Measurements from ENCODE around the gene NAV2.

The NAV2 gene

DNA sequence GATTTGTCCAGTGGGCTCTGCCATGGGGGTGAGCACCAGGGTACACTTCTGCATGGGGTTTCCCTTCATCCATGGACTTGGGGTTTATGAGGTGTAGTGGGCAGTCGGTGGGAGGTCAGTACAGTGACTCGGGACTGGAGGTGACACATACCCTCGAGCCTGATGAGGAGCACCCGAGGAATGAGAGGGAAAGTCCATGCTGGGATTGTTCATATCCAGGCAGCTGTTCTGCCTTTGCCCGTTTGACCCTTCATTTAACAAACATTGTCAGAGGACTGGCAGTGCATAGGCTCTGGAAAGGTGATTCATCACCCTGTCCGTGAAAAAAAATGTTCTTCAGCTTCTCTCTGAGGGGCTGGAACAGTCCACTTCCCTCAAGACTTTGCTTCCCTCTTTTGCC lies 2.7 kb downstream of the NAV2 start:
- DNase-seq: no peak

DNA sequence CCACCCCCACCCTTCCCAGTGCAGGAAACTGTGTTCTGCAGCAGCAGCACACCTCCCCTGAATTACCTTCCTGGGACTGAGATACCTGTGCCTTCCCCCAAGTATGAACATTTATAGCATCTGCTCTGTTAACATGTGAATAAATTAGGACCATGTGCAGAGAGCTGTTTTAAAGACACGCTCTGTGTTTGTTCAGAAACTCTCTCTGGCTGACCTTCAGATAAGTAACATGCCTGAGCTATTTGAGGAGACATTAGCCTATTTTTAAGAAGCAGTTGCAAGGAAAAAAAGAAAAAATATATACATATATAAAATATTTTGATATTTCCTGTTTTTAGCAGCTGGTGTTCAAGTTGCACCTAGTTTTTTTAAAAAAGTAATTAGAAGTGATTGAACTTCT lies 5.4 kb downstream of the NAV2 start:
- DNase-seq: no peak

DNA sequence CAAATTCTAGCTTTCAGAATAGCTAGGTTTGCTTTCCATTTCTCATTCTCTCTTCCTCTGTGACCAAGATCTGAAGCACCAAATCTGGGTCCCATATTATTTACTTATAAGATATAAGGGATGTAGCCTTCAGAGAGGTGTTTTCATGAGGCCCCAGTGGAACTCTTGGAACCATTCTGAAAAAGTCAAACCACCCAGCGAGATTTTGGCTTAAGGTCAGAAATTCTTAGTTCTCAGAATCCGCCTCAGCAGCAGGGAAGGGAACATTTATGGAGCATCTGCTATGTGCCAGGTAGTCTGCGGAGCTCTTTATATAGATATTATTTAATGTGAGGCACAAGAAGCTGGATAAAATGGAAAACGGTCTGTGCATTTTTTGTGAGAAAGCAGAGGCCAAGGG lies 6.3 kb downstream of the NAV2 start:
- no peak for DNase-seq

DNA sequence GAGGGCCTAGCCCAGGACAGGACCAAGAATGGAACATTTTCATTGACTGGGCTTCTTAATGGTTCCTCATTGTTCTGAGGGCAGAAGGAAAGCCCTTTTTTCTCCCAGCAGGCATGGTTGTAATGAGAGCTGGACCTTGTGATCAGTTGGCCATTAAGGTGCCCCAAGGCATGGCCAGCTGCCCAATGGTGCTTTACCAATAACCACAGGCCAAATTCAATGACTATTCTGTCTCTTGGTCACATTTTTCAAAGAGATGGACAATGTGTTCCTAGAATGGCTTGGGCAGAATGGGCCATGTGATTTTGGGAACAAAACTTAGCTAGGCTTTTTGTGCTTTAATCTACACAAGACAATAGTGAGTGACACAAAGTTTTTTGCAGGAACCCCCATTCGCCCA lies 7.3 kb downstream of the NAV2 start:
- DNase-seq: no peak

DNA sequence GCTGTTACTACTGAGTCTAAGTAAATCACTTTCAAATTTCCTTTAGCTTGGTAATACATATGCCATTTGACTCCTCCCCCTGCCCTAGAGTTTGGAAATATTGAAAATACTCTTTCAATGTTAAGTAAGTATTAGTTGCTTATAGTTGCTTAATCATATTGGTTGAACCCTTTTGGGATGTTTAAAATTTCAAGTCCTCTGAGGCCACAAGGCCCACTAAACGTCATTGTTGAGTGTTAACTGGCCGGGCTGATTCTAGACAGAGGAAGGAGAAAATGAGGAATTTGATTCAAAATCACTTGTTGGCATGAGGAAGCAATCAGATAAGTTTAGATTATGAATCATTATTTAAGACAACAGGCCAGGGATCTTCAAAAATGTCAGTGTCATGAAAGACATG lies 8.5 kb downstream of the NAV2 start:
- no peak for DNase-seq

DNA sequence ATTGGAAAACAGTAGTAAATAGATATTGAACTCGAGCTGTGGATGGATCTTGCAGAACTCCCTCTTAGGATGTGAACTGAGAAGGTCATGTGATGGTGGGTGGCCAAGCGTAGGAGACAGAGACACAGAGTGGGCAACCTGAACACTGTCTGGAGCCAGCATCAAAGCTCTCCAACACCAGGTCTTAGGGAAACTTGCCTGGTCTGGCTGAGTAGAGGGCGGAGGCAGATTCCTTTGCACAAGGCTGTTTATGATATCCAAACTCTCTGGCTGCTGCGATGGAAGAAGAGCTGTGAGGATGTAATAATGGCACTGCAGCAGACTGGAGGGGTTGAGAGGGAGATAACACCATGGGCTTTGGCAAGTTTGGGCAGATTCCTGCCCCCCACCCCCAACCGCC lies 10.1 kb downstream of the NAV2 start:
- no peak for DNase-seq

DNA sequence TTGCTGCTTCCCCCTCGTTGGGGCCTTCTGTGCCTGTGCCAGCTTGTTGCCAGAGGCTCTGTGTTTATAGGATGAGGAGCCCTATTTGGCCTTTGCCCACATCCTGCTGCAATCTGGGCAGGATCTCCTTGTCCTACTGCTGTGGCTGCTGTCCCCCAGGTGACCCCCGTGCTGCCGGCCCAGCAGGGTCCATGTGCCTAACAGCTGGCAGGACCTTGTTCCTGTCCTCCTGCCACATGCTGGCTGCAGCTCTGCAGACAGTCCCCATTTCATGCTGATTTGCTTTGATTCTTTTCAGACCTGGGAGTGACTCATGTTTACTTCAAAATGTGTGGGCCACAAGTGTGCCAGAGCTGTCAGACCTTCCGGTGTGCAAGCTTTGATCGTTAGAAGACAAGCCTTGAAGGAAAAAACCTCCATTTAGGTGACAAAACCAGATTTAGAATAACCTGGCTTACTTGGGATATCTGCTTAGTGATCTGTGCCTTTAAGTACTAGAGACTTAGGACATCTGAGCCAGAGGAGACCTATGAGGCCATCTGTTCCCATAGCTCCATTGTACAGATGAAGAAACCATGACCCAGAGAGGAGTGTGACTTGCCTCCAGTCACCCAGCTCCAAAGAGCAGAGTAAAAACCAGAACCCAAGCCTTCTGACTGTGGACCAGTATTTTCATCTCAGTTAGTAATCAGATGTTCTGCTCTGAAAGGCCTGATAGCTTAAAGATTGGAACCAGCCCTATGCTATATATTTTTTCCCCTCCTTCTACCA lies 11.1 kb downstream of the NAV2 start:
- no peak for DNase-seq

DNA sequence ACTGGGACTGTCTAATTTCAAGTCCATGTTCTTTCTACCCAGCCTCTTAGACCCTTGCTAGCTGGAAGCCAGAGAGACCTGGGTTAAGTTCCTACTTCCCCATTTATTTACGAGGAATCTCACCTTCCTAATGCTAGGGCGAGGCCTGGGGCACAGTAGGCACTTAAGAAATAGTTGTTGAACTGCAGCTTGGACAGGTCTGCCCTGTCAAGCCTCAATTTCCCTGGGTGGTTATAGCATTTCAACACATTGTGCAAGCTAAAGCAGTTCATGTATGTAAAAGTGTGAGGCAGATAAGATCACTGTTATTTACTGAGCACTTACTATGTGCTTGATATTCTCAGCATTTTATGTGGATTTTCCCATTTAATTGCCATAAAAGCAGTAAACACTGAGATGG lies 12.1 kb downstream of the NAV2 start:
- DNase-seq: no peak

DNA sequence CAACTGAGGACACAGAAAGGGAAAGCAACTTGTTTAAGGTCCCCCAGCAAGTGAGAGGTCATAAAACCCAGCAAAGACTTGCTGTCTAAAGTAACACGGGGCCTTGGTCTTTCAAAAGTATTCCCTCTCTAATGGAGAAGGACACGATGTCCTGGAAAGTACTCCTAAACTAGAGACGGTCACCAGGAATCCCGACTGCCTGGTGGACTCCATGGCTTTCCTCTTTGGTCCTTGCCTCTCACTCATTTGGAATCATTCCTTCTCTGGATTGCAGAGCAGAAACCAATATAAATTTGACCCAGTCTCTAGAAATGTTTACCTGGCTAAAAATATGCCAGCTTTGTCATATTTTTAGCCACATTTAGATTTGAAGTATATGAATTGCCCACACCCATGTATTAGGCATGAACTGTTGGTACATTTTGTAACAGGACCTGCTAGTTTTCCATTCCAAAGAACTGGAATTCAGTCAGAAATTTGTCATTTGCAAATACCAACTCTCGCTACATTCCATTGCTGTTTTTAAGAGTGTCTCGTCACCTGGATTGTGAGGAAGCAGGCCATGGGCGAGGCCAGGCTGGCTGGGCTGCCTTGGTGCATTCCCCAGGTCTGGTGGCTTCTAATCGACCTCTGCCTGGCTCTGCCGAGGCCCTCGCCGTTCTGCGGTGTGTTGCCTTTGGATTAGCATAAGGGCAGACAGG lies 12.9 kb downstream of the NAV2 start:
- no peak for DNase-seq

DNA sequence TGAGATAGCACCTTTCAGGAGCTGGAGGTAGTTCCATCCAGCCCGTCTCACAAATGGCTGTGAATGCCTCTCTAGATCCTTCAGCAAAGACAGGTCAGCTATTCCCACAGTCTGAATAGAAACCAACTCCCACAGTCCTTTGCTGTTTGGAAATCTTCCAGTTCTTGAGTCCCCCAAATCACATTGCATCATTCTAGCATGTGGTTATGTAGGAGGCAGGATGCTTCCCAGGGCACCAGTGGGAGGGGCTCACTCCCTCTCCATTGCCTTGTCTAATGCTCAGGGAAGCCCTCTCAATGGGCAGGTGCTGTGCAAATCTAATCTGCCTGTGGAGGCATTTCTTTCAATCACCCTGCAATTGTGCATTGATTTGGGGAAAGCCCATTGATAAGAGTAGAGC lies 14.6 kb downstream of the NAV2 start:
- no peak for DNase-seq

DNA sequence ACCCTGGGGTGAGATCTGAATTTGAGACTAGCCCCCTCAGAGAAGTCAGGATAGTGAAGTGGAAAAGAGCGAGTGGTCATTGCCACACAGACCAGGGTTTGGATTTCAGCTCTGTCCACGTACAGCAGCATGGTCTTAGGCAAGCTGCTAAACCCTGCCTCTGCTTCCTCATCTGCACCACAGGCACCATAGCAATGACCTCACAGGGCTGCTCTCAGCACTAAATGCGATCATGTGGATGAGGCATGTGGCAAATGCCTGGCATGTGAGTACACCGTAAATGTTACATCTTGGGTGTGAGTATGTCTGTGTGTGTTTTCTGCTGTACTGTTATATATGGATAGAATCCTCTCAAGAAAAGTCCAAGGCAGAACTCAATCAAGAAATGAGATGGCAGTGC lies 15.8 kb downstream of the NAV2 start:
- DNase-seq: no peak

DNA sequence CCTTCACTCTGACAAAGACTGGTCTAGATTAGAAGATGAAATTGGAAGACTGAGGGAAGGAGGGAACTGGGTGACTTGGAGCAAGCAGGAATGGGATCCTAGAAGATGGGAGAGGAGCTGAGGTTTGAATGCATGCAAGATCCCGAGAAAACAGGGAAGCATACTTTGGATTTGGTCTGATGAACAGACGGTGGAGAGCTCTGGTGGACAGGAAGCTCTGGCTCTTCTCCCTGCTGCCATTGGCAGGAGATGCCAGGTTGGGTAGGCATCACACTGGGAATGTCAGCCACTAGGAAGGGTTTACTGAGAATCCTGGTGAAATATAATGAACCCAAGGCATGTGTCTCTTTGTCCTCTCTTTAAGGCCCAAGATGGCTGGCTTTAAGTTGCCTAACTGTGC lies 16.5 kb downstream of the NAV2 start:
- DNase-seq: no peak

DNA sequence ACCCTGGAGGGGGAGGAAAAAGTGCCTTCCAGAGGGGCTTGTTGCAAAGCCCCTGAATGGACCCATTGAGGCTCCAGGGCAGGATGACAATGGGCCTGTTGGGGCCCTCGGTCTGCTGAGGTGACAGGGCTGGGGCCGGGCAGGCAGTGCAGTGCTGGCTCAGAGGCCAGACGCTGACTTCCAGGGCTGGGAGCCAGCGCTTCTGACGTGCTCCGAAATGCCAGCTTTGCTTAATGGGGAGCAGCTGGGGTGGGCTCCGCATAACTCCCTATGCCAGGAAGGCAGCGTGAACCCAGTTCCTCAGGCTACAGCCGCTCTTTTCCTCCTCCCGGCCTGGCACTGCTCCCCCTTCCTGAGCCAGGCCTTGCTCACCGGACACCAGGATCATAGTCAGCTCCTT lies 17.7 kb downstream of the NAV2 start:
- DNase-seq: no peak

DNA sequence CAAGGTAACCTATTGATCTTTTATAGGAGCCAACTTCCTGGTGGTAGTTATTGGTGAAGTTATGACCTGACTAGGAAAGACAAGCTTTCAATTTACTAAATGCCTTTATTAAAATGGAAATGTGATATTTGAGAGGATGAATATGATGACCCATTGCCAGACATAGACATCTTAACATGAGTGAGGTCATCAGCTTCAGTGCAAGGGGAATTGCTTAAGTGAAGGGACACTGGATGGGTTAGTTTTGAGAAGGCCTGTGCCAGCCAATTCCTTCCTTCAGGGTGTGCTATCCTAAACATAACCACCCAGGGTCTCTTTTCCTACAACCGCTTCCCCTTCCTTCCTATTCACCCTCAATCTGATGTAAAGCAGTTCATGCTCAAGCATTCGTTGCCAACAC lies 21.5 kb downstream of the NAV2 start:
- DNase-seq: no peak

DNA sequence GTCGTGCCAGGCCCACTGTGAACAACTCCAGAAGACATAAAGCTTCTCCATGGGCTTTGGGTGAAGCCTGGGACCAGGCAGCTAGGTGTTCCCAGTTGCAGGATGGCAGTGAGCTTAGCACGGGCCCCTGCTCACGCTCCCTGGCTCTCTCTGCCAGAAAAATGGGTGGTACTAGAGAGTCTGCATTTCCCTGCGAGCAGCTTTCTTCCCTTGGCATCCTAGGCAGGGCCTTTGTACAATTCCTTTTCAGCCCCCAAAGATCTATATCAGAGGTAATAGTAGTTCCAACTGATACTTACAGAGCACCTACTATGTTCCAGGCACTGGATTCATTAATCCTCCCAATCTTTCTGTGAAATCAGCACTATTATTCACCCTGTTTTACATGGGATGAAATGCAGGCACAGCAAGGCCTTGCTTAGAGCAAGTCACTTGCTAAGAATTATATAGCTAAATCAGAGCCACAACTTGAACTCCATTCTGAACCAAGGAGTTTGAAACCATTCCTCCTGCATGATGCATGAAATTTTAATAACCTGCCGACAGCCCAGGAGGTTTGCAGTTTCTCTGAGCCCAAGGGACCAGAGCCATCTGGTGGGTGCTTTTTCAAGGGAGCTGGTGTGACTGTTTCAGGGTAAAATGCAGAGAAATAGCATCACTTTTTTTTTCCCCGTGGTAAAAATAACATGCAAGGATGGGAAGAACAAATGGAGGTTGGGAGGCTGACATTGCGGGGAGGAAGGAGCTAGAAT lies 22.7 kb downstream of the NAV2 start:
- DNase-seq: no peak

DNA sequence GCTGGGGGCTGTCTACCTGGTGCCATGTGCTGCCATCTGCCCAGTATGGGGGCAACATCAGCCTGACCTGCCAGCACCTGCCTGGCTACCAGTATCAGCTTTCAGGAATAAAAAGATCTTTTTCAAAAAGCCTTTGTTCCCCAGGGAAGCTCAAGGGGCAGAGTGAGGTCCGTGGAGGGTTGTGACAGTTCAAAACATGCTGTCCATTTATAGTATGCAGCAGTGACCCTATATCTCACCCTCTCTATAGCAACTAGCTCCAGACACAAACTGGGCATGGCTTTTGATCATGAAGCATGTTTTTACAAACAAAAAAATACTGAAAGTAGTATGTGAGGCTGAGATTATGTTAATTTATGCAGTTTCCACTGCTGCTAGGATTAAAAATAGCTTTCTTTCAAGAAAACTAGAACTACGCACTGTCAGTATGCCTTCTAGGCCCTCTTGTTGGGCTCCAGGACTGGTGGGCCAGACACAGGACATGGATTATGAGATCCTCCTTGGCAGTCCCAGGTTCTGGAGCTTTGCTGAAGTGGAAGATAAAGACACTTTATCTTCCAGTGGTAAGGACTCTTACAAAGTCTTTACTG lies 23.4 kb downstream of the NAV2 start:
- DNase-seq: no peak

DNA sequence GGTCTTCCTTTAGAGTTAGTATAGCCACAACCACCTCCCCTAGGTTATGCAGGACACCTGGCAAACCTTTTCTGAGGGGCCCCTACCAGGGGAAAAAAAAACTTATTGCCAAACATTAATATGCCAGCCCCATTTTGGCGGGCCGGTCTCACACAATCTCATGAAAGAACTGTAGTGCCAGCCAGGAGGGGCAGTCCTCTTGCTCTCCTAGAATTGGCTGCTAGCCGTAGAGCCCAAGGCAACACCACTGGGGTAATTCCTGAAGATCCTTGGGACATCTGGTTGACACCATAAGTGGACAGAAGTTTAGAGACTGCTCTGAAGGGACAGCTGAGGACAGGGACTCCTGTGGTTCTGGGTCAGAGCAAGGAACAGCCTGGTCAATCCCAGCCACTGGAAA lies 24.2 kb downstream of the NAV2 start:
- DNase-seq: no peak

DNA sequence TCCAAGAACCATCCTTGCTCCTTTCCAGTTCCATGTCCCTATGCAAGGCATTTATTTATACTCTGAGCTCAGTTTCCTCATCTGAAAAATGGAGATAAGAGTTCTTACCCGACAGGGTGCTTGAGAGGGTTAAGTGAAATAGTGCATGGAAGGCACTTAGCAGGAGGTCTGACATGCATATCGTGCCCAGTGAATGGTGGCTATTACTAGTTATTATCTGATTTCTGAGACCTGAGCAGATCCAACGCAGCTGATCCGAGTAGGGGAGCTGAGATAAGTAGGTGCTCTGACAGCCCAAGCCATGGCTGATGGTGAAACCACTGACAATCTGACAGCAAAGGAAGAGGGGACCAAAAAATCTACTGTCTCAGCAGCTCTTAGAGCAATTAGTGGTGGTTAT lies 24.9 kb downstream of the NAV2 start:
- DNase-seq: no peak

DNA sequence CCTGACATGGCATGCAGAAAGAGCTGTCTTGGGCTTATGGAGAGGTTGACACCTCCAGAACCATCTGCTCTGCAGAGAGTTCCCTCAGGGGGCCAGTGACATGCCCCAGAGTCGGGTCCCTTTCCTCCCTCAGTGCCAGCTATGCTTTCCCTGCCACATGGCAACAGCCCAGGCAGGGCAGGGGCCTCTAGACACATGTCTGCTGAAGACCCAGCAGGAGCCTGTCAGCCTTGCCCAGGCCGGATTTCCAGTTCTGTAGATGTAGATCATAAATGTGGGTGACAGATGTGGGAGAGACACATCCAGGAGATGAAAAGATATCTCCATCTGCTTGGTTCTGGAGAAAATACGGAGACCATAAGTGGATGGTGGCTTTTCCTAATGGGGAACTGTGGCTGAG lies 25.5 kb downstream of the NAV2 start:
- DNase-seq: no peak

DNA sequence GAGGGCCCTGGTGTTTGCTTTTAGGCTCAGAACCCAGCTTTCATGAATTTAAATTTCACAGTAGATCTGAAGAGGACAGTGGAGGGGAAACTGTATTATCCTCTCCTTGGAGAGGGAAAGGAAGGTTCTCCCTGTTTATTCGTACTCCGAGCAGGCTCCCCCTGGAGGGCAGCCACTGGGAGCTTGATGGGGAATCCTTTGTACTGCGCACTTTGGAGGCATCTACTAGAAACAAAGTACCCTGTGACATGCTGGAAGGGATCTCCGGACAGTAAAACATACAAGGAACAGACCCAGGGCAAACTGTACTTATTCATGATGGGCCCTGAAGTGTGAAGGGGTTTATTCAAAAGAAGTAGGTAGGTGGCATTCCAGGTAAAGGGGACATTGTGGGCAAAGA lies 27.2 kb downstream of the NAV2 start:
- DNase-seq: peak in 1 of 2 experiments; percentile 15

DNA sequence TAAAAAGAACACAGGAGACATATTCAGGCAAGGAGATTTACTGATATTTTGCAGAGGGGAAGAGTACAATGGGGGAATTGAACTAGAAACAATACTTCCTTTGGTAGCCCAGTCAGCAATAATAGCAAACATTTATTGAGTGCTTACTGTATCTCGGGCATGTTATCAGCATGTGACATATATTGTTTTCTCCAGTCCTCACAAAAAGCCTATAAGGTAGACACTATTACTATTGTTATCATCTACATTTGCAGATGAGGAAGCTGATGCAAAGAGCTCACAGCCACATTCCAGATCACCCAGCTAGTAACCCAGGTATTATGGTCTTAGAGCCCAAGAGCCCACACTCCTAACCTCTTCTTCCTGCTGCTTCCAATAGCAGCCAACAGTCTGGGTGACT lies 27.9 kb downstream of the NAV2 start:
- DNase-seq: no peak

DNA sequence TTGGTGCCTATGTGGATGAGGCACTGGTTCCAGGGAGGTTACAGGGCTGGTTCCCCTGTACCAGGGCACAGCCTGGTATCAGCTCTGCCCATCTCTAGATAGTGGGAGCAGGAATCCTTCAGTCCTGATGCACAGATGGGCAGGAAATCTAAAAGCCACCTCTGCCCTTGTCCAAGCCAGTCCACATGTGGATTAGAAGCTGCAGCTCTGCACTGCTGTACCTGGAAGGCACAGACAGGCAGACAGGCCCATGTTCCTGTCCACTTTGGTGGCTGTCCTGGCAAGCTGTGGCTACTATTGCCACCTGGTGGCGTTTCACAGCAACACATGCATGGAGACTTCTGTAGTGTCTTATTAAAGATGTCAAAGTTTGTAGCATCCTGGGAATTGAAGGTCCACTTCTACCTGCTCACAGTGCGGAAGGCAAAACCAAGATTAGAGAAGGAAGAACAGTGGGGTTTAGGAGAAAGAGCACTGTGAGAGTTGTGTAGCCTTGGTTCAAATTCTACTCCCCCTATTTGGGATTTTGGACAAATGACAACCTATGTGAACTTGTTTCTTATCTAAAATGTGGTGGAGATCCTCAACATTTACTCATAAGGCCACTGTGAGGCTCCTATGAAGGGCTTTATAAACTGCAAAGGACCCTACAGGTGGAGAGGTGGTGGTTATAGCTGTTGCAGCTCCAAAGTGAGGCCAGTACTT lies 30.1 kb downstream of the NAV2 start:
- DNase-seq: peak; percentile 52 to 70

DNA sequence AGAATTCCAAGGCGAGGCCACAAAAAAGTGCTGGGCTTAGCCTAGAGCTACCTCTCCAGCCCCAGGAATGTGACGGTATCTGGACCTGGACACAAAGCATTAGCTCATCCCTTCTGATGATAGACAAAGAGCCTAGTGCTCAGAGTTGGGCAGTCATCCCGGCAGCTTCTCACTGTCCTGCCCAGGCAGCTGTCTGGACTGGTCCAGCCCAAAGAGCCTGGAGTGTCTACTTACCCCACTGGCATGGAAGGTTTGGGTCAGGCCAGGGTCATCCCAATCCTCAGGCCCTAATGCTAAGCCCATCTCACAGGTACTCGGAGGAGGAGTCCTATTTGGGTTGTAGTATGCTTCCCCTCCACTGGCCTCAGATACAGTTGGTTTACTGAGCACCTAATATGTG lies 31.0 kb downstream of the NAV2 start:
- no peak for DNase-seq

Data from NCI-H1930 (cell line).